H1 (cell line): ENCODE measurements around the gene RANBP9.

ENCODE experiments used
- CEBPB ChIP-seq: IDR thresholded peaks from 2 replicates; pipeline ENCODE4 v1.6.1; 2012; ENCODE audit warnings: low read depth, low read length
- HDAC6 ChIP-seq: IDR thresholded peaks from one replicate; pipeline ENCODE4 v1.7.1; 2012; ENCODE audit warnings: low read depth, mild to moderate bottlenecking, inconsistent platforms, low read length, moderate library complexity
- MAFK ChIP-seq: IDR thresholded peaks from 2 replicates; pipeline ENCODE4 v1.6.1; 2012; ENCODE audit warnings: low read depth, mild to moderate bottlenecking, improper control_type of control experiment, low read length
- TF ChIP-seq, protein P1 (sequence below): IDR thresholded peaks from 2 replicates; pipeline ENCODE4 v1.6.1; 2011; ENCODE audit warnings: low read length, improper control_type of control experiment

DNA sequence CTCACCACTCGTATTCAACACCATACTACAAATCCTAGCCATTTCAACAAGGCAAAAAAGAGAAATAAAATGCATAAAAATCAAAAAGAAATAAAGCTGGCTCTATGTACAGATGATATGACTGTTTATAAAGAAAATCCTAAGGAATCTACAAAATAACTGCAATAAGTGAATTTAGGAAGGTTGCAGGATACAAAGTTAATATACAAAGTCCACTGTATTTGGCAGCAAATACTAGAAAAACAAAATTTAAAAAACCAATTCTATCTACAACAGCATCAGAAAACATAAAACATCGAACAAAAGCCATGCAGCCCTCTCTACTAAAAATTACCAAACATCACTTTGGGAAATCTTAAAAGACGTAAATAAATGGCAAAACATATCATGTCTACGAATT lies 47.6 kb downstream of the RANBP9 start:
- TF ChIP-seq HDAC6 (no peak), CEBPB (no peak), MAFK (no peak)
- TF ChIP-seq, protein P1, sequence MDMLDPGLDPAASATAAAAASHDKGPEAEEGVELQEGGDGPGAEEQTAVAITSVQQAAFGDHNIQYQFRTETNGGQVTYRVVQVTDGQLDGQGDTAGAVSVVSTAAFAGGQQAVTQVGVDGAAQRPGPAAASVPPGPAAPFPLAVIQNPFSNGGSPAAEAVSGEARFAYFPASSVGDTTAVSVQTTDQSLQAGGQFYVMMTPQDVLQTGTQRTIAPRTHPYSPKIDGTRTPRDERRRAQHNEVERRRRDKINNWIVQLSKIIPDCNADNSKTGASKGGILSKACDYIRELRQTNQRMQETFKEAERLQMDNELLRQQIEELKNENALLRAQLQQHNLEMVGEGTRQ, result no peak
